ENCODE measurements around the gene OSR1. TPM values are rescaled to one million over a fixed set of nuclear protein-coding genes. Genes with fewer than 3 reads are reported as not detected.

The OSR1 gene
- total and polyA plus RNA-seq, 10 of the 15 experiments (the other 5 are each of a cell fraction or from before 2014, with no cell fraction given) = not detected

- ChIA-PET RAD21 (ENCODE audit: unreplicated experiment) (no interaction called here), POLR2A (no interaction called here), SMC1A (ENCODE audit: uncharacterized antibody, unreplicated experiment) (no interaction called here), CTCF (no interaction called here)
- Histone ChIP-seq H2AFZ (ENCODE audit: control insufficient read depth, low read depth, low read length) (no peak overlapping the region), H3K9me3 (replicated peaks; ENCODE audit: control insufficient read depth, insufficient read depth, low read length) (no peaks in the 10 kb centered on the region), H3K4me2 (ENCODE audit: control insufficient read depth, insufficient read depth) (no peak overlapping the region), H3K4me3 (no peak overlapping the region), H3K4me1 (ENCODE audit: control insufficient read depth, insufficient read depth, low read length) (no peaks in the 10 kb centered on the region), H3K27me3 (replicated peaks in 1 of 2; ENCODE audit: control insufficient read depth in 2 of 2, insufficient read depth in 2 of 2, low read length in 1 of 2) (no peaks in the 10 kb centered on the region), H3K27ac (ENCODE audit: control insufficient read depth, insufficient read depth) (no peak overlapping the region), H3K9ac (ENCODE audit: control insufficient read depth, insufficient read depth, low read length) (no peak overlapping the region), H4K20me1 (ENCODE audit: control insufficient read depth, insufficient read depth) (no peaks in the 10 kb centered on the region), H3K36me3 (ENCODE audit: control insufficient read depth in 2 of 2, insufficient read depth in 2 of 2, low read length in 1 of 2) (no peaks in the 10 kb centered on the region), H3K79me2 (ENCODE audit: control insufficient read depth, insufficient read depth, low read length) (no peaks in the 10 kb centered on the region)
- ATAC-seq (no peak), FAIRE-seq (no peak), DNase-seq (ENCODE audit: low read depth, low spot score) (no peak)
- intact Hi-C loops (cut with micrococcal nuclease; ENCODE audit: unreplicated experiment) = no loop called here
- no TSS peak for BruUV-seq (replicated peaks)
- TF ChIP-seq KAT2A (conservative IDR thresholded peaks at IDR 0.05; ENCODE audit: control insufficient read depth, low read depth, low read length) (no peak), EZH2 (IDR thresholded peaks at IDR 0.05; ENCODE audit: borderline replicate concordance, control insufficient read depth, low read depth, low read length) (no peak), RB1 (IDR thresholded peaks at IDR 0.05; ENCODE audit: borderline replicate concordance) (no peak)
- in situ Hi-C loops (cut with MboI) = no loop called here
- 73% methylated on average over 5 of the region's 5 CpGs for WGBS (ENCODE audit: insufficient coverage, insufficient replicate concordance, low lambda C conversion rate, missing lambda C conversion rate)
Measured at GRCh38 chr2:19330436-19330835, 28.0 kb downstream of the OSR1 start.

- in situ Hi-C loops (cut with MboI) = no loop called here
- no TSS peak for BruUV-seq (replicated peaks)
- H3K27ac ChIP-seq (ENCODE audit: control insufficient read depth, insufficient read depth) = no peak overlapping the region
- no peak overlapping the region for H3K4me2 ChIP-seq (ENCODE audit: control insufficient read depth, insufficient read depth)
- no peak overlapping the region for H2AFZ ChIP-seq (ENCODE audit: control insufficient read depth, low read depth, low read length)
- no peaks in the 10 kb centered on the region for H4K20me1 ChIP-seq (ENCODE audit: control insufficient read depth, insufficient read depth)
- H3K9me3 ChIP-seq (replicated peaks; ENCODE audit: control insufficient read depth, insufficient read depth, low read length) = no peaks in the 10 kb centered on the region
- no peak for DNase-seq (ENCODE audit: low read depth, low spot score)
- POLR2A ChIA-PET = no interaction called here
- H3K36me3 ChIP-seq (ENCODE audit: control insufficient read depth in 2 of 2, insufficient read depth in 2 of 2, low read length in 1 of 2) = no peaks in the 10 kb centered on the region
- CTCF ChIA-PET = no interaction called here
- SMC1A ChIA-PET (ENCODE audit: uncharacterized antibody, unreplicated experiment) = no interaction called here
- H3K9ac ChIP-seq (ENCODE audit: control insufficient read depth, insufficient read depth, low read length) = no peak overlapping the region
- no peaks in the 10 kb centered on the region for H3K4me1 ChIP-seq (ENCODE audit: control insufficient read depth, insufficient read depth, low read length)
- no peak overlapping the region for H3K4me3 ChIP-seq
- no peak for FAIRE-seq
- RAD21 ChIA-PET (ENCODE audit: unreplicated experiment) = no interaction called here
- ATAC-seq = no peak
- no peaks in the 10 kb centered on the region for H3K27me3 ChIP-seq (replicated peaks in 1 of 2; ENCODE audit: control insufficient read depth in 2 of 2, insufficient read depth in 2 of 2, low read length in 1 of 2)
- 62% methylated on average over 2 of the region's 2 CpGs for WGBS (ENCODE audit: insufficient coverage, insufficient replicate concordance, low lambda C conversion rate, missing lambda C conversion rate)
- H3K79me2 ChIP-seq (ENCODE audit: control insufficient read depth, insufficient read depth, low read length) = no peaks in the 10 kb centered on the region
- intact Hi-C loops (cut with micrococcal nuclease; ENCODE audit: unreplicated experiment) = no loop called here
- TF ChIP-seq CTCF (IDR thresholded peaks at IDR 0.05 in 2 of 3, conservative IDR thresholded peaks at IDR 0.05 in 1 of 3; ENCODE audit: control insufficient read depth in 2 of 3, extremely low read depth in 1 of 3, insufficient read depth in 1 of 3, low read depth in 3 of 3, low read length in 3 of 3) = no peak
- peak; percentile 73 for TF ChIP-seq REST (IDR thresholded peaks at IDR 0.05; ENCODE audit: low read depth, low read length)
- no peak for TF ChIP-seq NFIC (IDR thresholded peaks at IDR 0.05; ENCODE audit: low read depth, low read length)
- no peak for TF ChIP-seq ELK1 (IDR thresholded peaks at IDR 0.05; ENCODE audit: low read depth, low read length)
- no peak for TF ChIP-seq NKRF (conservative IDR thresholded peaks at IDR 0.05)
Measured at GRCh38 chr2:19329445-19329844, 29.0 kb downstream of the OSR1 start.
